Mucosa of rectum (tissue), 2 donors: ENCODE results near the gene CCDC174.
"Not testable (repeated sequence)": the region's sequence is repeated elsewhere in the genome, so short reads cannot be mapped to it uniquely, and the experiment has no call there.

Experiments used
- H3K27ac ChIP-seq, 2 donors: one replicate each; pipeline ENCODE4 v1.7.0; 2013; ENCODE audit warnings: inconsistent platforms in 2 of 2, low read depth in 2 of 2, low read length in 2 of 2
- H3K27me3 ChIP-seq, 2 donors: one replicate each; pipeline ENCODE4 v1.7.0; 2013; ENCODE audit warnings: low read length in 2 of 2; ENCODE audit not compliant: control insufficient read depth in 2 of 2, insufficient read depth in 2 of 2
- H3K36me3 ChIP-seq, 2 donors: one replicate each; pipeline ENCODE4 v1.7.0; 2013; ENCODE audit warnings: low read length in 2 of 2; ENCODE audit not compliant: control insufficient read depth in 2 of 2, insufficient read depth in 2 of 2
- H3K4me1 ChIP-seq, 2 donors: one replicate each; pipeline ENCODE4 v1.7.0; 2013; ENCODE audit warnings: low read length in 2 of 2, mild to moderate bottlenecking in 1 of 2; ENCODE audit not compliant: control insufficient read depth in 2 of 2, insufficient read depth in 2 of 2
- H3K4me3 ChIP-seq, 2 donors: one replicate each; pipeline ENCODE4 v1.7.0; 2013; ENCODE audit warnings: low read length in 2 of 2
- H3K9ac ChIP-seq, 2 donors: one replicate each; pipeline ENCODE4 v1.7.0; 2013; ENCODE audit warnings: low read length in 2 of 2, low read depth in 1 of 2, mild to moderate bottlenecking in 1 of 2
- H3K9me3 ChIP-seq, 2 donors: one replicate each; pipeline ENCODE4 v1.7.0; 2013; ENCODE audit warnings: low read length in 2 of 2; ENCODE audit not compliant: control insufficient read depth in 2 of 2
- donor health status: healthy.
- donor health status: Normal muscosa, but diverticular disease.

Gene CCDC174

DNA sequence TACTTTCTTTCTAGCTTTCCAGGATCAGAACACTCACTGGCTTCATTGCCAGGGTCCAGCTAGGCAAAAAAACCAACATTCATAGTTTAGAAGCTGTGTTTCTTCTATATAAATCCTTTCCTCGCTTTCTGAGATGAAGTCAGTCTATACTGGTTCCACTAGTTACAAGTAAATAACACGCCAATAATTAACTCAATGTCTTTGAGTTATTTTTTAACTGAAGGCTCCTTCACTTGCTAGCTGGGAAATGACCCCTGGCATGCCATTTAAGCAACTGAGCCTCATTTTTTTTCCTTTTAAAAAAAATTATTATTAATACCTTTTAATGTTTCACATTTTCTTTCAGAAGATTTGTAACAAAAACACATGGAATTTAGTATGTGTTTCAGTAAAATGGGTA lies 2.1 kb upstream of the CCDC174 start:
- Histone ChIP-seq H3K4me1 (peaks cover 6 to 8% of the 10 kb centered on the region in 2 donors), H3K9me3 (no peaks in the 10 kb centered on the region), H3K27ac (no peak overlapping the region), H3K27me3 (no peaks in the 10 kb centered on the region), H3K9ac (no peak overlapping the region), H3K36me3 (no peaks in the 10 kb centered on the region), H3K4me3 (no peak overlapping the region)

DNA sequence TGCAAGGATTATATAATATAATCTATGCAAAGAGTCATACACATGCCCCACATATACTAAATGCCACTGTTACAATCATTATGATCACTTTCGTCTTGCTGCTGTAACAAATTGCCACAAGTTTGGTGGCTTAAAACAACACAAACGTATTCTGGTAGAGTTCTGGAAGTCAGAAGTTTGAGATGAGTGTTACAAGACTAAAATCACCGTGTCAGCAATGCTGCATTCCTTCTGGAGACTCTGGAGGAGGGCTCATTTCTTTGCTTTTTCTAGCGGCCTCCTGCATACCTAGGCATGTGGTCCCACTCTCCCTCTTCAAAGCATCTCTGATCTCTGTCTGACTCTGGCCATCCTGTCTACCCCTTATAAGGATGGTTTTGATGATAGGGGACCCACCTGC lies 1.4 kb upstream of the CCDC174 start:
- Histone ChIP-seq H3K9me3 (no peaks in the 10 kb centered on the region), H3K27me3 (no peaks in the 10 kb centered on the region), H3K36me3 (peaks cover under 1 to 3% of the 10 kb centered on the region in 2 donors), H3K9ac (no peak overlapping the region), H3K4me3 (no peak overlapping the region), H3K4me1 (peaks cover 6 to 8% of the 10 kb centered on the region in 2 donors), H3K27ac (no peak overlapping the region)

DNA sequence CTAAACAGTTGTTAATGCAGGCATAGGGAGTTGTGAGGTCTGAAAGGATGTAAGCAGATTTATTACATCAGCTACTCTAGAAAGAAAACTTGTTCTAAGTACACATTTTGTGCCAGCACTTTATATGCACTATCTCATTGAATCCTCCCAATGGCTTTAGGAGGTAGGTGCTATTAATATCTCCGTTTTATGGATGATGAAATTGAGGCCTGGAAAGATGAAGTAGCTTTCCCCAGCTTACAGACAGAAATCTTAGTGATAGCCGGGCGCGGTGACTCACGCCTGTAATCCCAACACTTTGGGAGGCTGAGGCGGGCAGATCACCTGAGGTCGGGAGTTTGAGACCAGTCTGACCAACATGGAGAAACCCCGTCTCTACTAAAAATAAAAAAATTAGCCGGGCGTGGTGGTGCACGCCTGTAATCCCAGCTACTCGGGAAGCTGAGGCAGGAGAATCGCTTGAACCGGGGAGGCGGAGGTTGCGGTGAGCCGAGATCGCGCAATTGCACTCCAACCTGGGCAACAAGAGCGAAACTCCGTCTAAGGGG lies 872 bp downstream of the CCDC174 start:
- H3K27me3 ChIP-seq, H3K4me1 ChIP-seq, H3K9me3 ChIP-seq: not testable (repeated sequence)
- Histone ChIP-seq H3K4me3 (peak overlapping the region; percentile 91 to 97), H3K36me3 (peaks cover 23 to 25% of the 10 kb centered on the region in 2 donors), H3K27ac (peak overlapping the region; percentile 85 to 91), H3K9ac (peak overlapping the region; percentile 95 to 96)

- H3K4me3 ChIP-seq, result no peak overlapping the region
- no peak overlapping the region for H3K9ac ChIP-seq
- no peaks in the 10 kb centered on the region for H3K27me3 ChIP-seq
- no peak overlapping the region for H3K27ac ChIP-seq
- no peaks in the 10 kb centered on the region for H3K9me3 ChIP-seq
- peaks cover 64 to 73% of the 10 kb centered on the region in 2 donors for H3K36me3 ChIP-seq
- peaks cover 0 to 6% of the 10 kb centered on the region in 2 donors for H3K4me1 ChIP-seq
These were observed 6.0 kb downstream of the CCDC174 start for GRCh38 chr3:14657579-14657978.

- no peaks in the 10 kb centered on the region for H3K4me1 ChIP-seq
- peaks cover 78 to 87% of the 10 kb centered on the region in 2 donors for H3K36me3 ChIP-seq
- H3K4me3 ChIP-seq, result no peak overlapping the region
- no peak overlapping the region for H3K9ac ChIP-seq
- no peaks in the 10 kb centered on the region for H3K9me3 ChIP-seq
- no peaks in the 10 kb centered on the region for H3K27me3 ChIP-seq
- H3K27ac ChIP-seq, result no peak overlapping the region
These were observed 7.4 kb downstream of the CCDC174 start for GRCh38 chr3:14658978-14659377.

DNA sequence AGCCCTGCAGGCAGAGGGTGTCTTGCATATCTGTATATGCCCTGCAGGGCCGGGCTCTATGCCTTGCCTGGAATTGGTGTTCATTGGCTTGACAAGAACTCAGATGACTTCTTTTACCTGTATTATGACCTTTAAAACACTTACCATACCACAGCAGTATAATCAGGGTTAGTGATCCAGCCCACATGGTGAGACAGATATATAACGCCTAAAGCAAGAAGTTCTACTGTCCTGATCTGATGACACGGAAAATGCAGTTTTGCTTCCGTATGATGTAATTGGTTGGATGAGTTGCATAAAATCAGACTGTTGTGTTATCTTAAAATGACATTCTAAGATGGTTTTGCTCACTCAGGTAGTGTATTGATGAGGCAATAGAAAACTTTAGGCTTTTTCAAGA lies 9.4 kb downstream of the CCDC174 start:
- H3K4me1 ChIP-seq, result no peaks in the 10 kb centered on the region
- no peak overlapping the region for H3K9ac ChIP-seq
- H3K27ac ChIP-seq, result no peak overlapping the region
- H3K27me3 ChIP-seq, result no peaks in the 10 kb centered on the region
- no peaks in the 10 kb centered on the region for H3K9me3 ChIP-seq
- no peak overlapping the region for H3K4me3 ChIP-seq
- H3K36me3 ChIP-seq, result peaks cover 85 to 93% of the 10 kb centered on the region in 2 donors

- peaks cover 77 to 92% of the 10 kb centered on the region in 2 donors for H3K36me3 ChIP-seq
- no peaks in the 10 kb centered on the region for H3K9me3 ChIP-seq
These were observed 12.0 kb downstream of the CCDC174 start for GRCh38 chr3:14663396-14664135.

GRCh38 chr3:14664170-14664569 lies 12.6 kb downstream of the CCDC174 start:
- no peaks in the 10 kb centered on the region for H3K27me3 ChIP-seq
- no peaks in the 10 kb centered on the region for H3K4me1 ChIP-seq
- H3K27ac ChIP-seq, result no peak overlapping the region
- H3K9ac ChIP-seq, result no peak overlapping the region
- no peak overlapping the region for H3K4me3 ChIP-seq
- no peaks in the 10 kb centered on the region for H3K9me3 ChIP-seq
- peaks cover 76 to 92% of the 10 kb centered on the region in 2 donors for H3K36me3 ChIP-seq

More at GRCh38 chr3:14663396-14664135, 12.0 kb downstream of the CCDC174 start:
- Histone ChIP-seq H3K4me1 (no peaks in the 10 kb centered on the region), H3K27ac (no peak overlapping the region), H3K4me3 (no peak overlapping the region), H3K27me3 (no peaks in the 10 kb centered on the region), H3K9ac (no peak overlapping the region)

DNA sequence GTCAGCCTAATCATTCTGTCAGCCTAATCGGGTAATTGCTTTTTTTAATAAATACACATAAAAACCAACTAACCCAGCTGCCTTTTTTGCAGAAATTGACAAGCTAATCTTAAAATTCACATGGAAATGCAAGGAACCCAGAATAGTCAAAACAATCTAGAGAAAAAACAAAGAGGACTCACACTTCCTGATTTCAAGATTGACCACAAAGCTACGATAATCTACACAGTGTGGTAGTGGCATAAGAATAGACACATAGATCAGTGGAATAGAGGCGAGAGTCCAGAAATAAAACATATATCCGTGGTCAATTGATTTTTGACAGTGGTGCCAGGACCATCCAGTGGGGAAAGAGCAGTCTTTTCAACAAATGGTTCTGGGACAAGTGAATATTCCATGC lies 21.0 kb downstream of the CCDC174 start:
- Histone ChIP-seq H3K4me1 (no peaks in the 10 kb centered on the region), H3K9ac (no peak overlapping the region), H3K27ac (no peak overlapping the region), H3K9me3 (no peaks in the 10 kb centered on the region), H3K27me3 (no peaks in the 10 kb centered on the region), H3K36me3 (peaks cover 43 to 51% of the 10 kb centered on the region in 2 donors), H3K4me3 (no peak overlapping the region)

GRCh38 chr3:14674841-14675240 lies 23.3 kb downstream of the CCDC174 start, which contains the start of gene C3orf20:
Gene C3orf20, plus strand, starts transcription at chr3:14675141. Its CDS starts 7,573 bp downstream, at chr3:14682714.
- H3K9me3 ChIP-seq, result no peaks in the 10 kb centered on the region
- no peaks in the 10 kb centered on the region for H3K27me3 ChIP-seq
- H3K4me1 ChIP-seq, result no peaks in the 10 kb centered on the region
- peaks cover 29% of the 10 kb centered on the region in 2 donors for H3K36me3 ChIP-seq
- H3K27ac ChIP-seq, result no peak within 1 kb of the TSS
- no peak within 1 kb of the TSS for H3K4me3 ChIP-seq
- H3K9ac ChIP-seq, result no peak within 1 kb of the TSS
